Body of pancreas (tissue), 4 donors: ENCODE data around the gene NACC1.

Experiments
- CTCF ChIP-seq, 7 experiments: fragments of 450-650 bp in 4 of 7; fragments of 200-600 bp in 3 of 7; sonication (generic) in 3 of 7; IDR thresholded peaks; one replicate each; pipeline ENCODE4 v1.5.1; 2016 to 2019; ENCODE audit warnings: antibody characterized with exemption in 7 of 7
- POLR2A ChIP-seq, 3 donors: fragments of 450-650 bp; IDR thresholded peaks; one replicate each; pipeline ENCODE4 v1.6.1; 2016; ENCODE audit warnings: antibody characterized with exemption in 3 of 3, mild to moderate bottlenecking in 2 of 3

GRCh38 chr19:13090511-13091231 lies 27.4 kb upstream of the NACC1 start:
- TF ChIP-seq CTCF (IDR thresholded peaks at IDR 0.05) (no peak), POLR2A (IDR thresholded peaks at IDR 0.05) (no peak)
